Measurements from ENCODE around the gene FANCM.

Gene FANCM

GRCh38 chr14:45247427-45247826 lies 111.7 kb downstream of the FANCM start:
- no peak for DNase-seq

GRCh38 chr14:45249856-45250575 lies 114.3 kb downstream of the FANCM start:
- DNase-seq, result no peak

Measured in NCI-H1694 treated with DMSO at 0.1 percent for 48 hours (cell line).